ENCODE data around the gene CABCOCO1.

- TF ChIP-seq CTCF (IDR thresholded peaks at IDR 0.05) (no peak), POLR2A (IDR thresholded peaks at IDR 0.05) (no peak)
Observed at GRCh38 chr10:61640856-61641255, 21.9 kb upstream of the CABCOCO1 start.

Measured in thyroid gland (tissue), 4 donors.